HG03103 (cell line): ENCODE results near the gene RPH3AL.
"Not testable (repeated sequence)": the region's sequence is repeated elsewhere in the genome, so short reads cannot be mapped to it uniquely, and the experiment has no call there.

Experiments
- ATAC-seq: cut with Tn5 transposase; IDR thresholded peaks from one replicate; pipeline ENCODE4 v1.9.1; 2021; ENCODE audit warnings: low read depth; ENCODE audit not compliant: unreplicated experiment

RPH3AL gene

GRCh38 chr17:168614-169013 is 184.0 kb downstream of the RPH3AL start:
- not testable (repeated sequence) for ATAC-seq

- no peak for ATAC-seq
Observed at GRCh38 chr17:165939-166338, 186.7 kb downstream of the RPH3AL start.

- ATAC-seq = no peak
Observed at GRCh38 chr17:164303-165235, 188.0 kb downstream of the RPH3AL start.

- ATAC-seq = no peak
Observed at GRCh38 chr17:163514-164098, 189.0 kb downstream of the RPH3AL start.

- no peak for ATAC-seq
Observed at GRCh38 chr17:162689-163088, 189.9 kb downstream of the RPH3AL start.
